Uterus (tissue), 4 donors: Measurements from ENCODE around the gene POU3F3. TPM values are rescaled to one million over a fixed set of nuclear protein-coding genes. Genes with fewer than 3 reads are reported as not detected.

ENCODE experiments used
- DNase-seq, 2 donors: peaks; one replicate each; pipeline ENCODE4 v3.0.0-alpha.2; 2019 to 2020
- H3K27ac ChIP-seq, 2 donors: fragments of 200-600 bp; sonication (generic); 1 replicate in 1 of 2; 2 replicates in 1 of 2; pipeline ENCODE4 v1.5.1; 2016 to 2018
- H3K27me3 ChIP-seq, 2 donors: fragments of 200-600 bp; sonication (generic); one replicate each; pipeline ENCODE4 v1.5.1; 2018 to 2019; ENCODE audit warnings: control low read depth in 1 of 2
- H3K36me3 ChIP-seq, 2 donors: fragments of 200-600 bp; sonication (generic); one replicate each; pipeline ENCODE4 v1.5.1; 2019; ENCODE audit warnings: control low read depth in 1 of 2
- H3K4me1 ChIP-seq, 2 donors: fragments of 200-600 bp; sonication (generic); one replicate each; pipeline ENCODE4 v1.5.1; 2018 to 2019; ENCODE audit warnings: control low read depth in 1 of 2
- H3K4me3 ChIP-seq, 2 donors: fragments of 200-600 bp; sonication (generic); 1 replicate in 1 of 2; 2 replicates in 1 of 2; pipeline ENCODE4 v1.5.1; 2018 to 2019; ENCODE audit warnings: mild to moderate bottlenecking in 1 of 2
- H3K9me3 ChIP-seq, 2 donors: fragments of 200-600 bp; sonication (generic); one replicate each; pipeline ENCODE4 v1.5.1; 2019; ENCODE audit warnings: control low read depth in 1 of 2
- POLR2A ChIP-seq, 2 donors: fragments of 450-650 bp; IDR thresholded peaks; one replicate each; pipeline ENCODE4 v1.6.1; 2016; ENCODE audit warnings: antibody characterized with exemption in 2 of 2, mild to moderate bottlenecking in 1 of 2, moderate library complexity in 1 of 2
- intact Hi-C: fragments of 100-400 bp; cut with DNase I; formaldehyde crosslinking; loops from one replicate; pipeline ENCODE4 v1.15.1; 2023; ENCODE audit warnings: low total_unique reads
- total RNA-seq, 4 donors: library from RNA; depleted of rRNA in 3 of 4; stranded (reverse); fragments of >200 nt in 3 of 4; gene quantifications; one replicate each; pipeline versions ENCODE4 v1.1.0 to v1.2.4, GENCODE V29; 2014 to 2023
- TF ChIP-seq, protein P1 (sequence below), 4 experiments: fragments of 200-600 bp in 2 of 4; fragments of 450-650 bp in 2 of 4; sonication (generic) in 2 of 4; IDR thresholded peaks; one replicate each; pipeline ENCODE4 v1.5.1; 2016 to 2019; ENCODE audit warnings: antibody characterized with exemption in 4 of 4, mild to moderate bottlenecking in 2 of 4, moderate library complexity in 1 of 4
- donor health status: DM: yes; HTN: yes; CAD: no.

Gene POU3F3
- total RNA-seq, 4 donors from 2014 or later = 0.18 TPM; not detected in 3

DNA sequence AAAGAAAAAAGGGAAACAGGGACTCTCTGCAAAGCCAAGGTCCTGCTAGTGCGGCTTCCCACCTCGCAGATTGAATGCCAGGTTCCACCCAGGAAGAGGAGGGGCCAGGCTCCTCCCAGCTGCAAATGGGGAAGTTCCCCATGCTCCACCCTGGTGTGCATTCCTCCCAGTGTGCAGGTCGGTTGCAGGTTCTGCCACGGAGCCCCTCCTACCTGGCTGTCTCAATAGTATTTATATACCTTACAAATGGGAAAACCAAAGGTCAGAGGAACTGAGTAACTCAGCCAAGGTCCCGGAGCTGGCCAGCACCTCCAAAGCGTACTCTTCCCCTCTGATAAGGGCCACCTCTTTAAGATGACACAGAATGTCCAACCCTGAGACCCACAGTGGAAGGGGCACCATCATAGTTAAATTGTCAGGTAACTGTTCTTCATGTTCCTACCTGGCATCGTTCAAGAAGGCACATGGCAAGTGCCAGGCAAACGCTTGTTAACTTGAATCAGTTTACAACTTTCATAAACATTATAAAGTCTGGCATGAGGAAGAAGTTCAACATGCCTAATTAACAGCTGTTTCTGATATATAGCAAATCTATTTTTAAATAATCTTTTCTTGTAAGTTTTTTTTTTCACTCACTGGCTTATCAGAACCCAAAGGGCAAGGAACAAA, 35.5 kb downstream of the POU3F3 start:
- no peak for TF ChIP-seq POLR2A (IDR thresholded peaks at IDR 0.05)
- TF ChIP-seq, protein P1, sequence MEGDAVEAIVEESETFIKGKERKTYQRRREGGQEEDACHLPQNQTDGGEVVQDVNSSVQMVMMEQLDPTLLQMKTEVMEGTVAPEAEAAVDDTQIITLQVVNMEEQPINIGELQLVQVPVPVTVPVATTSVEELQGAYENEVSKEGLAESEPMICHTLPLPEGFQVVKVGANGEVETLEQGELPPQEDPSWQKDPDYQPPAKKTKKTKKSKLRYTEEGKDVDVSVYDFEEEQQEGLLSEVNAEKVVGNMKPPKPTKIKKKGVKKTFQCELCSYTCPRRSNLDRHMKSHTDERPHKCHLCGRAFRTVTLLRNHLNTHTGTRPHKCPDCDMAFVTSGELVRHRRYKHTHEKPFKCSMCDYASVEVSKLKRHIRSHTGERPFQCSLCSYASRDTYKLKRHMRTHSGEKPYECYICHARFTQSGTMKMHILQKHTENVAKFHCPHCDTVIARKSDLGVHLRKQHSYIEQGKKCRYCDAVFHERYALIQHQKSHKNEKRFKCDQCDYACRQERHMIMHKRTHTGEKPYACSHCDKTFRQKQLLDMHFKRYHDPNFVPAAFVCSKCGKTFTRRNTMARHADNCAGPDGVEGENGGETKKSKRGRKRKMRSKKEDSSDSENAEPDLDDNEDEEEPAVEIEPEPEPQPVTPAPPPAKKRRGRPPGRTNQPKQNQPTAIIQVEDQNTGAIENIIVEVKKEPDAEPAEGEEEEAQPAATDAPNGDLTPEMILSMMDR (IDR thresholded peaks at IDR 0.05) = no peak
- Histone ChIP-seq H3K9me3 (no peaks in the 10 kb centered on the region), H3K4me1 (no peaks in the 10 kb centered on the region), H3K36me3 (no peaks in the 10 kb centered on the region), H3K27me3 (no peaks in the 10 kb centered on the region), H3K27ac (no peak overlapping the region), H3K4me3 (no peak overlapping the region)
- DNase-seq = no peak
- intact Hi-C loops = no loop called here

DNA sequence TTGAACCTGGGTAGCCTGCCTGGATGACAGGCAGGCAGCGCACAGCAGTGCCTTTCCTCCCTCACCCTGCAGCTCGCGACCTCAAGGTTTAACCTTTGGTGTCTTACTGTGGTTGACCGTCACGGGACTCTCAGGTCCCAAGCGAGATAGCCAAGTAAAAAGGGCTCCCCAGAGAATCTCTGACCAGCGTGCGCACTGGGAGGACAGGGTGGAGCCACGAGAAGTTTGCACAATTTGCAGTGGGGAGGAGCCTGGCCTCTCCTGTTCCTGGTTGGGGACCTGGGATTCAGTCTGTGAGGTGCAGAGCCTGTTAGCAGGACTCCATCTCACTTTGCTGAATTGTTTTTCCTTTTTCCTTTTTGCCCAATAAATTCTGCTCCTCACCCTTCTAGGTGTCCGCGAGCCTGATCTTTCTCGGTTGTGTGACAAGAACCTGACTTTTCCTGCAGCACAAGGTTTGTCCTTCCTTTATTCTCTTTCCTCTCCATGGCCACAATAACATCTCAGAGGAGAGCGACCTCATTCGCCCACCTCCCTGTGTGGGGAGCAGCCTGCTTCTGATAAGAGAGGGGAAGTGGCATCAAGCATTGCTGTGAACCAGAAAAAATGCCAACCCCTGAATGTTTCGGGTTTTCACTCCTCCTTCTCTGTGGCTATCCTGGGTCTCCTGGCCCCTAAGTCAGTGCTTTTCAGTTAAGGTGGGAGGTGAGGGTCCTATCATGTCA, 36.2 kb downstream of the POU3F3 start:
- H3K4me3 ChIP-seq = no peak overlapping the region
- no peaks in the 10 kb centered on the region for H3K27me3 ChIP-seq
- H3K36me3 ChIP-seq = no peaks in the 10 kb centered on the region
- TF ChIP-seq POLR2A (IDR thresholded peaks at IDR 0.05) = no peak
- no peaks in the 10 kb centered on the region for H3K9me3 ChIP-seq
- intact Hi-C loops = no loop called here
- H3K27ac ChIP-seq = no peak overlapping the region
- no peak for DNase-seq
- no peaks in the 10 kb centered on the region for H3K4me1 ChIP-seq

DNA sequence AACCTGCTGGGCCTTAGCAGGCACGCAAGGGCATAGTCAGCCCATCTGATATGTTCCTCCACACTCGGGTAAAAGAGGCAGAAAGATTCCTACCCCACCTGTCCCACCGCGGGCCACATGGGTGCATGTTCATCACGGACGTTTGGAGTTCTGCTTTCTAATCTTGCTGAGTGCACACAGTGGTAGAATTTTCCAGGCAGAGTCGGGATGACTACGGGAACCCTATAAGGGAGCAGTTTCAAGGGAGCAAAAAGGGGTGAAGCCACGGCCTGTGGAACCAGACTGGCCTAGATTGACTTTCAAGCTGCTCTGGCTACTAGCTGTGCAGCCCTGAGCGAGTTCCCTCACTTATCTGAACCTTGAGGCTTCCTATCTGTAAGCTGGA, 36.8 kb downstream of the POU3F3 start:
- Histone ChIP-seq H3K27ac (no peak overlapping the region), H3K4me3 (no peak overlapping the region), H3K36me3 (no peaks in the 10 kb centered on the region), H3K9me3 (no peaks in the 10 kb centered on the region), H3K4me1 (no peaks in the 10 kb centered on the region), H3K27me3 (no peaks in the 10 kb centered on the region)
- TF ChIP-seq POLR2A (IDR thresholded peaks at IDR 0.05) = no peak
- TF ChIP-seq, protein P1 (IDR thresholded peaks at IDR 0.05) = no peak
- intact Hi-C loops = no loop called here
- DNase-seq = no peak

DNA sequence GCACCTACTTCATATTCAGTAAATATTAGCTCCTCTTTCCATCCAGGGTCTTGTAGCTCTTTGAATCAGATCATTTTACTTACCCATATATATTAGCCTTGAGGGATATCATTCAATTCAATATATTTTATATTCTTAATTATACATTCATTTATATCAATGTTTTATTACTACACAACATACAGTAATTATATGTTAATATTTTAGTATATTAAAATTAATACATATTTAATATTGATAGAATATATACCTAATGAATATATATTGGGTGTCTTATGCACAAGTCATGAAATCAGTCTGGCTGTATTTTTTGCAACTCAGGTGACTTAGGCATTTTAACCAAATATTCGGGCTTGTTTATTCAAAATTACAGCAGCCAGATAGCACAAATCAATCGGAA, 37.2 kb downstream of the POU3F3 start:
- no peak overlapping the region for H3K27ac ChIP-seq

DNA sequence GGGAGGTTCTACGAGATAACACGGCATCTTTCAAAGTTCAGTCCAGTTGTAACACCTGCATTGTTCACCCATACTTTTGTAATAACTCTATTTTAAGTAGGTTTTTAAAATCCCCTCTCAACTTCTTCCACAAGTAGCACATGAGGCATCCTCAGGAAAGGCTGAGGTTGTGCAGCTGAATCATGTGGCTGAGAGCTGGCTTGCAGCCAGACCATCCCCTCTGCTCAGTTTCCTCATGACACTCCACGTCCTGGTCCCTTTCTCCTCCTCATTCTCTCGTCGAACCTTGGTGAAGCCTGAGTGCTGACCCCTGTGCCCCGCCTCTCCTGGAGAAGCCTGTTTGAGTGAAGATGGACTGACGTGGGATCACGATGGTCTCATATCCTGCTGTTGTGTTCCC, 42.5 kb downstream of the POU3F3 start:
- no peak overlapping the region for H3K27ac ChIP-seq
- H3K4me1 ChIP-seq = no peaks in the 10 kb centered on the region
- intact Hi-C loops = no loop called here
- DNase-seq = no peak
- no peaks in the 10 kb centered on the region for H3K36me3 ChIP-seq
- H3K9me3 ChIP-seq = no peaks in the 10 kb centered on the region
- TF ChIP-seq POLR2A (IDR thresholded peaks at IDR 0.05) = no peak
- TF ChIP-seq, protein P1 (IDR thresholded peaks at IDR 0.05) = no peak
- no peak overlapping the region for H3K4me3 ChIP-seq
- no peaks in the 10 kb centered on the region for H3K27me3 ChIP-seq

More for the DNA sequence above, 37.2 kb downstream of the POU3F3 start:
- H3K4me1 ChIP-seq = no peaks in the 10 kb centered on the region
- intact Hi-C loops = no loop called here
- no peak for DNase-seq
- TF ChIP-seq, protein P1 (IDR thresholded peaks at IDR 0.05) = no peak
- no peak for TF ChIP-seq POLR2A (IDR thresholded peaks at IDR 0.05)
- H3K4me3 ChIP-seq = no peak overlapping the region
- no peaks in the 10 kb centered on the region for H3K36me3 ChIP-seq
- no peaks in the 10 kb centered on the region for H3K27me3 ChIP-seq
- no peaks in the 10 kb centered on the region for H3K9me3 ChIP-seq
